ENCODE measurements around the gene ST14.
"Not testable (repeated sequence)": the region's sequence is repeated elsewhere in the genome, so short reads cannot be mapped to it uniquely, and the experiment has no call there.

ST14 gene

DNA sequence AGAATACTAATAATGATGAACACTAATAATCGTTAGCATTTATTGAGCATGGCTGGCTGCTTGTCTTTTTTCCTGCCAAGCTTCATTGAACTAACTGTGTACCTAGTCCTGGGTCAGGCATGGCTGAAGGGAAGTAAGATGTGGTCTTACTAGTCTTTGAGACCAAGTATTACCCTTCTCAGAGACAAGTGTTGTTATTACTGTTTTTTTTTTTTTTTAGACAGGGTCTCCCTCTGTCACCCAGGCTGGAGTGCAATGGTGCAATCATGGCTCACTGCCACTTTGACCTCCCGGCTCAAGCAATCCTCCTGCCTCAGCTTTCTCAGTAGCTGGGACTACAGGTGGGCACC is 4.6 kb downstream of the ST14 start:
- Mint-ChIP-seq H3K27me3 (peaks cover 48% of the 10 kb centered on the region), H3K36me3 (ENCODE audit: low read depth) (no peaks in the 10 kb centered on the region), H3K4me1 (peaks cover 20% of the 10 kb centered on the region), H3K27ac (no peak overlapping the region), H3K9me3 (no peaks in the 10 kb centered on the region), H3K4me3 (no peak overlapping the region)
- no peak for DNase-seq
- no peak for ATAC-seq

GRCh38 chr11:130165601-130166456 is 6.2 kb downstream of the ST14 start:
- Mint-ChIP-seq H3K9me3 (no peaks in the 10 kb centered on the region), H3K4me3 (no peak overlapping the region), H3K36me3 (ENCODE audit: low read depth) (no peaks in the 10 kb centered on the region), H3K27me3 (peaks cover 49% of the 10 kb centered on the region), H3K27ac (no peak overlapping the region), H3K4me1 (peaks cover 17% of the 10 kb centered on the region)
- DNase-seq (no peak), ATAC-seq (no peak)

DNA sequence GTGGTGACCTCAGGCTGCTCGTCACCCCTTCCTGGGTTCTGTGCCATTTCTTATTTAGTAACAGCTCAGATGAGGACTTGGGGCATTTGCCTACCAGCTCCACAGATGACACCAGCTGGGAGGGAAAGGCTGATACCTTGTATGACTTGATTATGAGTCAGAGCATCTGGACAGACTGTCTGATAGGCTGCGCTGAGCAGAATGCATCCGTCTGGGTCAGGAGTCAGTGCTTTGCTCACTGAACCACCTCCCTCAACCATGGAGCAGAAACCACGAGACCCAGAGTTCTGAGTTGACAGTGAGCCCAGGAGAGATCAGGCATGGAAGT is 6.8 kb downstream of the ST14 start:
- Mint-ChIP-seq H3K4me1 (peaks cover 16% of the 10 kb centered on the region), H3K36me3 (ENCODE audit: low read depth) (no peaks in the 10 kb centered on the region), H3K27me3 (peaks cover 45% of the 10 kb centered on the region), H3K9me3 (no peaks in the 10 kb centered on the region), H3K4me3 (no peak overlapping the region), H3K27ac (no peak overlapping the region)
- ATAC-seq (peak; percentile 60), DNase-seq (no peak)

- DNase-seq (no peak), ATAC-seq (no peak)
- Mint-ChIP-seq H3K9me3 (no peaks in the 10 kb centered on the region), H3K27ac (no peak overlapping the region), H3K4me1 (peaks cover 13% of the 10 kb centered on the region), H3K4me3 (no peak overlapping the region), H3K27me3 (peaks cover 40% of the 10 kb centered on the region), H3K36me3 (ENCODE audit: low read depth) (no peaks in the 10 kb centered on the region)
These were observed 7.6 kb downstream of the ST14 start for GRCh38 chr11:130167146-130167545.

GRCh38 chr11:130168105-130168504 is 8.5 kb downstream of the ST14 start:
- H3K27ac Mint-ChIP-seq, result no peak overlapping the region

DNA sequence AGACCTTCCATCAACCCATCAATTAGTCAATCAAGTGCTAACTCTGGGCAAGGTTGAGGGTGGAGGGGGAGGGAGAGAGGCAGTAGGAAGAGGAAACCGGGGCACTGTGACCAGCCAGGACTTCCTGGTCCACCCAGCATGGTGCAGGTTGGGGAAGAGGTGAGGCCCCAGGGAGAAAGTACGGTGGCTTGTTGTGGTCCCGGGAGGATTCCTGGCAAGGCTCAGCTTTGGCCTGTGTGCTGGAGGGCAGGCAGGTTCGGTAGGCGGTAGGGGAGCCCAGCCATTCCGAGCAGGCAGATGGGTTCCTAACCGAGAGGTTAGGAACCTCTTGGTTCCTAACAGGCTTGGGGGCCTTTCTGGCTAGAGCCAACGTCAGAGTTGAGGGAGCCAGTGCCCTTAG is 10.8 kb downstream of the ST14 start:
- Mint-ChIP-seq H3K4me3 (no peak overlapping the region), H3K4me1 (peaks cover 6% of the 10 kb centered on the region), H3K36me3 (ENCODE audit: low read depth) (no peaks in the 10 kb centered on the region), H3K27ac (no peak overlapping the region), H3K27me3 (peaks cover 20% of the 10 kb centered on the region), H3K9me3 (peaks cover 6% of the 10 kb centered on the region)
- no peak for ATAC-seq
- no peak for DNase-seq

More at GRCh38 chr11:130168105-130168504, 8.5 kb downstream of the ST14 start:
- peaks cover 32% of the 10 kb centered on the region for H3K27me3 Mint-ChIP-seq
- H3K4me3 Mint-ChIP-seq, result no peak overlapping the region
- no peak for ATAC-seq
- H3K9me3 Mint-ChIP-seq, result no peaks in the 10 kb centered on the region
- peaks cover 9% of the 10 kb centered on the region for H3K4me1 Mint-ChIP-seq
- DNase-seq, result no peak
- H3K36me3 Mint-ChIP-seq (ENCODE audit: low read depth), result no peaks in the 10 kb centered on the region

DNA sequence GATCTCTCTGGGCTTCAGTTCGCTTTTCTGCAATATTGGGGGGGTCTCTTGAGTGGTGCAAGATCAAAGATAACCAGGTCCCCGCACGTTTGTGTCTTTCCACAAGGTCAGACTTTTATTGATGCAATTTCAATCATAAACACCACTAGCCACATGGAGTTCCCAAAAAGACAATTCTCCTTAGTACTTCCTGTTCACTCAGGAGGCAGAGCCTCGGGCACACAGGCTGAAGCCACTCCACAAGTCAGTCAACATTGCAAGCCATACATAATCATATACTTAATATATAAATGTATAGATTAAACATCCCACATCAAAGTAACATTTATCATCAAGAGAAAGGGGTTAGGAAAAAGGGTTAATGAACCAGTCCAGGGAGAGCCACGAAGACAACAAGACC is 12.0 kb downstream of the ST14 start:
- Mint-ChIP-seq H3K4me1 (peaks cover 3% of the 10 kb centered on the region), H3K27ac (no peak overlapping the region), H3K36me3 (ENCODE audit: low read depth) (no peaks in the 10 kb centered on the region), H3K4me3 (no peak overlapping the region), H3K9me3 (peaks cover 6% of the 10 kb centered on the region), H3K27me3 (peaks cover 16% of the 10 kb centered on the region)
- ATAC-seq (no peak), DNase-seq (no peak)

GRCh38 chr11:130172001-130172400 is 12.4 kb downstream of the ST14 start:
- ATAC-seq; H3K4me3 Mint-ChIP-seq; H3K36me3 Mint-ChIP-seq (ENCODE audit: low read depth); H3K4me1 Mint-ChIP-seq; DNase-seq; H3K9me3 Mint-ChIP-seq; H3K27ac Mint-ChIP-seq: not testable (repeated sequence)
- peaks cover 16% of the 10 kb centered on the region for H3K27me3 Mint-ChIP-seq

DNA sequence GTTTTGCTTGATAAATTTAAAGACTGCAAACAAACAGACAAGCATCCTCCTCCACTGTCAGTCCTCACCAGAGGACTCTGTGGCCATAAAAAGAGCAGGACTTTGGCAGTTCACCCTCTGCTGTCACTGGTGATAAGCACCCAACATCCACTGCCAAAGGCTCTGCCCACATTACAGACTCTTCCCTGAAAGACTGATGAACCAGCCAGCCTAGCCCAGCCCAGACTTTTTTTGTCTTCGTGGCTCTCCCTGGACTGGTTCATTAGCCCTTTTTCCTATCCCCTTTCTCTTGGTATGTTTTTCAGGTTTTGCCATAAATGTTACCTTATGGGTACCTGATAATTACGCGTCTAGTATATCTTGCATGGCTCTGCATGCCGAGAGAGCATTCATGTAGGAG is 15.1 kb downstream of the ST14 start:
- H3K27me3 Mint-ChIP-seq, result peaks cover 4% of the 10 kb centered on the region
- H3K4me1 Mint-ChIP-seq, result no peaks in the 10 kb centered on the region
- H3K4me3 Mint-ChIP-seq, result no peak overlapping the region
- ATAC-seq (no peak), DNase-seq (no peak)
- H3K27ac Mint-ChIP-seq, result no peak overlapping the region
- no peaks in the 10 kb centered on the region for H3K36me3 Mint-ChIP-seq (ENCODE audit: low read depth)
- H3K9me3 Mint-ChIP-seq, result peaks cover 6% of the 10 kb centered on the region

- H3K4me3 Mint-ChIP-seq, result no peak overlapping the region
These were observed 16.3 kb downstream of the ST14 start for GRCh38 chr11:130175898-130176297.

DNA sequence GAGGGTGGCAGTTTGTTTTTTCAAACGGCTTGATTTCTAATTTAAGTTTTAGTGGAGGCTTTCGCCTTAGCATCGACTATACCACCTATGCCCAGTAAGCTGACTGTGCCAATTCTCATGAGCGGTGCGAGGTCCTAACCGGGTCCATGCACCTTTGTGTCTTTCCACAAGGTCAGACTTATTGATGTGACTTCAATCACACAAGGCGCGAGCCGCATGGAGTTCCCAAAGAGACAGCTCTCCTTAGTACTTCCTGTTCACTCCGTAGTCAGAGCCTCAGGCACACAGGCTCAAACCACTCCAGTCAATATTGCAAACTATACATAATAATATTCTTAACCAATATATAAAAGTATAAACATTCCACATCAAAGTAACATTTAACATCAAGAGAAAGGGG is 18.2 kb downstream of the ST14 start:
- peaks cover 2% of the 10 kb centered on the region for H3K4me1 Mint-ChIP-seq
- H3K27ac Mint-ChIP-seq, result no peak overlapping the region
- H3K4me3 Mint-ChIP-seq, result no peak overlapping the region
- H3K9me3 Mint-ChIP-seq, result peaks cover 6% of the 10 kb centered on the region
- ATAC-seq (no peak), DNase-seq (no peak)
- no peaks in the 10 kb centered on the region for H3K36me3 Mint-ChIP-seq (ENCODE audit: low read depth)
- H3K27me3 Mint-ChIP-seq, result no peaks in the 10 kb centered on the region

More at GRCh38 chr11:130175898-130176297, 16.3 kb downstream of the ST14 start:
- no peak overlapping the region for H3K27ac Mint-ChIP-seq
- no peaks in the 10 kb centered on the region for H3K27me3 Mint-ChIP-seq
- DNase-seq, result no peak
- H3K9me3 Mint-ChIP-seq, result peaks cover 6% of the 10 kb centered on the region
- ATAC-seq, result no peak
- no peaks in the 10 kb centered on the region for H3K36me3 Mint-ChIP-seq (ENCODE audit: low read depth)
- H3K4me1 Mint-ChIP-seq, result peaks cover 2% of the 10 kb centered on the region

GRCh38 chr11:130178441-130179339 is 19.1 kb downstream of the ST14 start:
- no peak for DNase-seq
- Mint-ChIP-seq H3K27ac (no peak overlapping the region), H3K4me3 (no peak overlapping the region), H3K4me1 (peaks cover 2% of the 10 kb centered on the region), H3K36me3 (ENCODE audit: low read depth) (no peaks in the 10 kb centered on the region), H3K9me3 (peaks cover 6% of the 10 kb centered on the region), H3K27me3 (no peaks in the 10 kb centered on the region)
- ATAC-seq, result no peak

- peaks cover 2% of the 10 kb centered on the region for H3K4me1 Mint-ChIP-seq
- DNase-seq (no peak), ATAC-seq (no peak)
- no peak overlapping the region for H3K4me3 Mint-ChIP-seq
- no peaks in the 10 kb centered on the region for H3K27me3 Mint-ChIP-seq
- peaks cover 6% of the 10 kb centered on the region for H3K9me3 Mint-ChIP-seq
- H3K36me3 Mint-ChIP-seq (ENCODE audit: low read depth), result no peaks in the 10 kb centered on the region
- no peak overlapping the region for H3K27ac Mint-ChIP-seq
These were observed 20.1 kb downstream of the ST14 start for GRCh38 chr11:130179396-130180306.

DNA sequence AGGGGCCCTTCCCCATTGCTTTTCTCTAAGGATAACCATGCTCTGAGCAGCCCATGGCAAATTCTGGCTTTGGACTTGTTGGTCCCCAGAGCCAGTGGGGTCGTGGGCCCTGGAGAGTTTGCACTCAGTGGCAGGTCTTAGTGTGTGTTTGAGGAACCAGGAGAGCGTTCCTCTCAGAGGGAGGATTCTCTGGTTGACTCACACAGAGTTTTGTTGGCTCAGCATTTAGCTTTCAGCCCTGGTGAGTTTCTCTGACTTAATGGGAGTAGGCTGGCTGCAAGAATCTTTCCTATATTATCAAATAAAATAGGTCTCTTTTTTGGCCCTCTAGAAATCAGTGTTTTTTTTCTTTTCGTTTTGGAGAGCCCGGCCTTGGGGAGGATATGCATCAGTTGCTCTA is 20.9 kb downstream of the ST14 start:
- ATAC-seq (no peak), DNase-seq (no peak)
- Mint-ChIP-seq H3K4me1 (peaks cover 2% of the 10 kb centered on the region), H3K27me3 (no peaks in the 10 kb centered on the region), H3K4me3 (no peak overlapping the region), H3K36me3 (ENCODE audit: low read depth) (no peaks in the 10 kb centered on the region), H3K27ac (no peak overlapping the region), H3K9me3 (no peaks in the 10 kb centered on the region)
